ENCODE data around the gene LRRC75A.

The LRRC75A gene

GRCh38 chr17:16439303-16439791 is 52.6 kb downstream of the LRRC75A start:
- peaks cover 52% of the 10 kb centered on the region for H3K36me3 ChIP-seq (ENCODE audit: insufficient read depth, low read length)
- WGBS, result 1% methylated on average over 25 of the region's 25 CpGs
- H3K4me3 ChIP-seq (ENCODE audit: low read length), result peak overlapping the region; percentile 93
- peak overlapping the region; percentile 90 for H3K27ac ChIP-seq (ENCODE audit: low read depth, low read length)
- H3K27me3 ChIP-seq (ENCODE audit: insufficient read depth, low read length), result no peaks in the 10 kb centered on the region
- H3K9ac ChIP-seq (ENCODE audit: low read depth, low read length), result peak overlapping the region; percentile 98
- peaks cover 20% of the 10 kb centered on the region for H3K4me1 ChIP-seq (ENCODE audit: insufficient read depth, low read length)
- H3K9me3 ChIP-seq (ENCODE audit: insufficient read depth, low read depth, low read length), result no peaks in the 10 kb centered on the region

GRCh38 chr17:16438557-16439302 is 53.3 kb downstream of the LRRC75A start:
- peaks cover 45% of the 10 kb centered on the region for H3K36me3 ChIP-seq (ENCODE audit: insufficient read depth, low read length)
- no peaks in the 10 kb centered on the region for H3K9me3 ChIP-seq (ENCODE audit: insufficient read depth, low read depth, low read length)
- WGBS, result under 1% methylated on average over 46 of the region's 46 CpGs
- H3K27ac ChIP-seq (ENCODE audit: low read depth, low read length), result peak overlapping the region; percentile 90
- no peaks in the 10 kb centered on the region for H3K27me3 ChIP-seq (ENCODE audit: insufficient read depth, low read length)
- H3K4me3 ChIP-seq (ENCODE audit: low read length), result peak overlapping the region; percentile 93
- peak overlapping the region; percentile 98 for H3K9ac ChIP-seq (ENCODE audit: low read depth, low read length)
- peaks cover 20% of the 10 kb centered on the region for H3K4me1 ChIP-seq (ENCODE audit: insufficient read depth, low read length)

DNA sequence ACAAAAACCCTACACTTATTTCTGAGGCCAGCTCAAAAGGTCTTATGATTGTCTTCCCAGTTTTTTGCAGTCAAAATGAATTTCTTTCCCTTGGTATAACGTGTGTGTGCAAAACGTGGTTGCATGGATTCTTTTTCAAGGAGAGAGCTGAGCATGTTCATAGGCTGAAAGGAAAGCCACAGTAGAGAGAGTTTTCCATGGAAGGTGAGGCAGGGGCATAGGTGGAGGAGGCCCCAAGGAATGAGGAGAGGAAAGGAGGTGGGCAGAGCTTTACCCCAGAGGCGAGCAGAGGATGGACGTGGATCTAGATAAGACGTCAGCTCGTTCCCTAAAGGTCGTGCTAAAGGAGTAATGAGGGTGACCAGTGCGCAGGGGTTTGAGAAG is 53.8 kb downstream of the LRRC75A start:
- Histone ChIP-seq H3K4me3 (ENCODE audit: low read length) (peak overlapping the region; percentile 60), H3K9me3 (ENCODE audit: insufficient read depth, low read depth, low read length) (no peaks in the 10 kb centered on the region), H3K27me3 (ENCODE audit: insufficient read depth, low read length) (no peaks in the 10 kb centered on the region), H3K9ac (ENCODE audit: low read depth, low read length) (peak overlapping the region; percentile 83), H3K36me3 (ENCODE audit: insufficient read depth, low read length) (peaks cover 40% of the 10 kb centered on the region), H3K4me1 (ENCODE audit: insufficient read depth, low read length) (peaks cover 20% of the 10 kb centered on the region), H3K27ac (ENCODE audit: low read depth, low read length) (peak overlapping the region; percentile 80)
- 35% methylated on average over 8 of the region's 8 CpGs for WGBS

- Histone ChIP-seq H3K9me3 (ENCODE audit: insufficient read depth, low read depth, low read length) (no peaks in the 10 kb centered on the region), H3K9ac (ENCODE audit: low read depth, low read length) (no peak overlapping the region), H3K27me3 (ENCODE audit: insufficient read depth, low read length) (no peaks in the 10 kb centered on the region), H3K27ac (ENCODE audit: low read depth, low read length) (no peak overlapping the region), H3K4me1 (ENCODE audit: insufficient read depth, low read length) (peaks cover 14% of the 10 kb centered on the region), H3K36me3 (ENCODE audit: insufficient read depth, low read length) (peaks cover 29% of the 10 kb centered on the region), H3K4me3 (ENCODE audit: low read length) (no peak overlapping the region)
- 76% methylated on average over 2 of the region's 2 CpGs for WGBS
Measured at GRCh38 chr17:16437083-16437482, 54.9 kb downstream of the LRRC75A start.

- H3K9ac ChIP-seq (ENCODE audit: low read depth, low read length), result no peak overlapping the region
- peaks cover 20% of the 10 kb centered on the region for H3K36me3 ChIP-seq (ENCODE audit: insufficient read depth, low read length)
- no peak overlapping the region for H3K27ac ChIP-seq (ENCODE audit: low read depth, low read length)
- H3K27me3 ChIP-seq (ENCODE audit: insufficient read depth, low read length), result no peaks in the 10 kb centered on the region
- H3K9me3 ChIP-seq (ENCODE audit: insufficient read depth, low read depth, low read length), result no peaks in the 10 kb centered on the region
- 79% methylated on average over 14 of the region's 14 CpGs for WGBS
- H3K4me3 ChIP-seq (ENCODE audit: low read length), result no peak overlapping the region
- H3K4me1 ChIP-seq (ENCODE audit: insufficient read depth, low read length), result peaks cover 10% of the 10 kb centered on the region
Measured at GRCh38 chr17:16435925-16436886, 55.8 kb downstream of the LRRC75A start.

DNA sequence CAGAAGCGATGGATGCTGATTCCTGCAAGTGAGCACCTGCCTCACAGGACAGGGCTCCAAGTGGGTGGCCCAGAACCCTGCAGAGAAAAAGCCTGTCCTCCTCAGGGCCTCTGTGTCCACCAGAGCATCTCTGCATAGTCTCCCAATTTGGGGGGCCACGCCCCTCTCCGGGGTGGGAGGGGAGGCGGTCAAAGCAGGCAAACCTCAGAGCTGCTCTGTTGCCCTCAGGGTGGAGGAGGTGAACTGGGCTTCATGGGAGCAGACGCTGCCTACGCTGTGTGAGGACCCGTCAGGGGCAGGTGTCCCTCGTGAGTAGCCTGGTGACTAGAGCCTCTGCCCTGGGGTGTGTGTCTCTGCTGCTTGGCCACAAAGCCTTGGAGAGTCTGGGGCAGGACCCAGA is 57.3 kb downstream of the LRRC75A start:
- H3K4me1 ChIP-seq (ENCODE audit: insufficient read depth, low read length), result peaks cover 5% of the 10 kb centered on the region; the same call in 1 of the 2 replicates
- 69% methylated on average over 8 of the region's 8 CpGs for WGBS
- no peak overlapping the region for H3K9ac ChIP-seq (ENCODE audit: low read depth, low read length)
- no peaks in the 10 kb centered on the region for H3K27me3 ChIP-seq (ENCODE audit: insufficient read depth, low read length)
- no peaks in the 10 kb centered on the region for H3K9me3 ChIP-seq (ENCODE audit: insufficient read depth, low read depth, low read length)
- peaks cover 5% of the 10 kb centered on the region for H3K36me3 ChIP-seq (ENCODE audit: insufficient read depth, low read length)
- no peak overlapping the region for H3K27ac ChIP-seq (ENCODE audit: low read depth, low read length)
- no peak overlapping the region for H3K4me3 ChIP-seq (ENCODE audit: low read length)

- H3K9ac ChIP-seq (ENCODE audit: low read depth, low read length), result no peak overlapping the region
- H3K4me3 ChIP-seq (ENCODE audit: low read length), result no peak overlapping the region
- H3K27me3 ChIP-seq (ENCODE audit: insufficient read depth, low read length), result no peaks in the 10 kb centered on the region
- no peak overlapping the region for H3K27ac ChIP-seq (ENCODE audit: low read depth, low read length)
- WGBS, result 89% methylated on average over 4 of the region's 5 CpGs
- H3K36me3 ChIP-seq (ENCODE audit: insufficient read depth, low read length), result no peaks in the 10 kb centered on the region
- peaks cover 5% of the 10 kb centered on the region; the same call in 1 of the 2 replicates for H3K4me1 ChIP-seq (ENCODE audit: insufficient read depth, low read length)
- no peaks in the 10 kb centered on the region for H3K9me3 ChIP-seq (ENCODE audit: insufficient read depth, low read depth, low read length)
Measured at GRCh38 chr17:16433514-16433913, 58.5 kb downstream of the LRRC75A start.

GRCh38 chr17:16432017-16432416 is 60.0 kb downstream of the LRRC75A start:
- H3K9ac ChIP-seq (ENCODE audit: low read depth, low read length), result no peak overlapping the region
- no peak overlapping the region for H3K27ac ChIP-seq (ENCODE audit: low read depth, low read length)
- no peaks in the 10 kb centered on the region for H3K4me1 ChIP-seq (ENCODE audit: insufficient read depth, low read length)
- H3K4me3 ChIP-seq (ENCODE audit: low read length), result no peak overlapping the region
- H3K36me3 ChIP-seq (ENCODE audit: insufficient read depth, low read length), result no peaks in the 10 kb centered on the region
- 92% methylated on average over 15 of the region's 15 CpGs for WGBS
- no peaks in the 10 kb centered on the region for H3K9me3 ChIP-seq (ENCODE audit: insufficient read depth, low read depth, low read length)
- H3K27me3 ChIP-seq (ENCODE audit: insufficient read depth, low read length), result no peaks in the 10 kb centered on the region

DNA sequence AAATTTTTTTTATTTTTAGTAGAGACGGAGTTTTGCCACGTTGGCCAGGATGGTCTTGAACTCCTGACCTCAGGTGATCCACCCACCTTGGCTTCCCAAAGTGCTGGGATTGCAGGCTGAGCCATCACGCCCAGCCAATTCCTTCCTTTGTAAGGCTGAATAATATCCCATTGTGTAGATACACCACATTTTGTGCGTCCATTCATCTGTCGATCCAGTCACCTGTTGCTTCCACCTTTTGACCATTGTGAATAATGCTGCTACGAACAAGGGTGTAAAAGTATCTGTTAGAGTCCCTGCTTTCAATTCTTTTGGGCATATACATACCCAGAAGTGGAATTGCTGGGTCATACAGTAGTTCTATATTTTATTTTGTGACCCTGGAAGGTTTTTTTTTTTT is 61.3 kb downstream of the LRRC75A start:
- WGBS, result 76% methylated on average over 6 of the region's 6 CpGs
- Histone ChIP-seq H3K36me3 (ENCODE audit: insufficient read depth, low read length) (no peaks in the 10 kb centered on the region), H3K9me3 (ENCODE audit: insufficient read depth, low read depth, low read length) (no peaks in the 10 kb centered on the region)

DNA sequence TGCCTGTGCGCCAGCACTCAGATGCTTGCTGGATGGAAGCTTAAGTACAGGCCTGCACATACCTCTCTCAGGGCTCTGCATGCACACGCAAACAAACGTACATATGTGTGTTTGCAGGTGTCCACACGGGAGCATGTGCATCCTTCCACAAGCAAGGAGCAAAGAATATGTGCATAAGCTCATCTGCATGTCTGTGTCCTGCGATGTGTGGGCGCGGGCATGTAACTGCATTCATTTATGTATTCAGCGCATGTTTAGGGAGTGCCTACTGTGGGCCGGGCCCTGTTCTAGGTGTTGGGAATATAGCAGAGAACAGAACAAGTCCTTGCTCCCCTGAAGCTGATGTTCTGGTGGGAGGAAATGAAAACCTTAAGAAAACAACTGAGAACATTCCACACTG is 62.9 kb downstream of the LRRC75A start:
- Histone ChIP-seq H3K9ac (ENCODE audit: low read depth, low read length) (no peak overlapping the region), H3K36me3 (ENCODE audit: insufficient read depth, low read length) (no peaks in the 10 kb centered on the region), H3K27ac (ENCODE audit: low read depth, low read length) (no peak overlapping the region), H3K4me1 (ENCODE audit: insufficient read depth, low read length) (no peaks in the 10 kb centered on the region), H3K27me3 (ENCODE audit: insufficient read depth, low read length) (no peaks in the 10 kb centered on the region), H3K9me3 (ENCODE audit: insufficient read depth, low read depth, low read length) (no peaks in the 10 kb centered on the region), H3K4me3 (ENCODE audit: low read length) (no peak overlapping the region)
- WGBS, result 94% methylated on average over 9 of the region's 9 CpGs

More for the DNA sequence above, 61.3 kb downstream of the LRRC75A start:
- H3K27me3 ChIP-seq (ENCODE audit: insufficient read depth, low read length), result no peaks in the 10 kb centered on the region
- no peak overlapping the region for H3K27ac ChIP-seq (ENCODE audit: low read depth, low read length)
- no peaks in the 10 kb centered on the region for H3K4me1 ChIP-seq (ENCODE audit: insufficient read depth, low read length)
- H3K9ac ChIP-seq (ENCODE audit: low read depth, low read length), result no peak overlapping the region
- H3K4me3 ChIP-seq (ENCODE audit: low read length), result no peak overlapping the region

All from HUES64 (cell line).